CD14-positive monocyte (primary cell): ENCODE measurements around the gene FDX2. TPM values are rescaled to one million over a fixed set of nuclear protein-coding genes. Genes with fewer than 3 reads are reported as not detected.
"Not testable (repeated sequence)": the region's sequence is repeated elsewhere in the genome, so short reads cannot be mapped to it uniquely, and the experiment has no call there.

Experiments used
- DNase-seq, 3 donors: peaks; one replicate each; pipeline ENCODE4 v3.0.0-alpha.2; 2011 to 2022
- H2AFZ ChIP-seq: 2 replicates; pipeline ENCODE4 v1.6.0; 2012; ENCODE audit warnings: mild to moderate bottlenecking, low read depth, low read length, inconsistent platforms; ENCODE audit not compliant: insufficient read depth, poor library complexity, severe bottlenecking
- H3K27ac ChIP-seq, 2 donors: 1 replicate in 1 of 2; 2 replicates in 1 of 2; pipeline ENCODE4 v1.5.1; 2012 to 2013; ENCODE audit warnings: low read length in 2 of 2, control low read depth in 1 of 2, inconsistent platforms in 1 of 2, low read depth in 1 of 2, mild to moderate bottlenecking in 1 of 2
- H3K27me3 ChIP-seq, 2 donors: one replicate each; pipeline versions ENCODE4 v1.6.0 to v1.6.1; 2011 to 2013; ENCODE audit warnings: low read length in 2 of 2; ENCODE audit not compliant: control insufficient read depth in 2 of 2, insufficient read depth in 2 of 2
- H3K36me3 ChIP-seq, 2 donors: replicated peaks in 1 of 2; 1 replicate in 1 of 2; 2 replicates in 1 of 2; pipeline versions ENCODE4 v1.5.1 to v1.6.1; 2012 to 2013; ENCODE audit warnings: low read length in 2 of 2, control low read depth in 1 of 2, inconsistent platforms in 1 of 2, mild to moderate bottlenecking in 1 of 2; ENCODE audit not compliant: insufficient read depth in 2 of 2, control insufficient read depth in 1 of 2
- H3K4me1 ChIP-seq, 2 donors: 1 replicate in 1 of 2; 2 replicates in 1 of 2; pipeline versions ENCODE4 v1.5.1 to v1.6.1; 2012 to 2013; ENCODE audit warnings: low read length in 2 of 2, control low read depth in 1 of 2, inconsistent platforms in 1 of 2, mild to moderate bottlenecking in 1 of 2, moderate library complexity in 1 of 2; ENCODE audit not compliant: insufficient read depth in 2 of 2, control insufficient read depth in 1 of 2
- H3K4me2 ChIP-seq: replicated peaks from 2 replicates; pipeline ENCODE3; 2012; ENCODE audit warnings: low read length, moderate library complexity, mild to moderate bottlenecking; ENCODE audit not compliant: poor library complexity, severe bottlenecking; ENCODE audit errors: extremely low read depth
- H3K4me3 ChIP-seq, 3 experiments: fragments of 200-600 bp in 1 of 3; sonication (generic) in 1 of 3; replicated peaks in 1 of 3; 1 replicate in 2 of 3; 2 replicates in 1 of 3; pipeline ENCODE4 v1.5.1; 2011 to 2013; ENCODE audit warnings: low read length in 3 of 3, mild to moderate bottlenecking in 3 of 3, control low read depth in 2 of 3, low read depth in 2 of 3, inconsistent platforms in 1 of 3, moderate library complexity in 1 of 3
- H3K79me2 ChIP-seq: 2 replicates; pipeline ENCODE4 v1.6.0; 2012; ENCODE audit warnings: mild to moderate bottlenecking, control low read depth, inconsistent platforms, low read length, moderate library complexity; ENCODE audit not compliant: insufficient read depth
- H3K9ac ChIP-seq: 2 replicates; pipeline ENCODE4 v1.6.0; 2017; ENCODE audit warnings: low read length, mild to moderate bottlenecking; ENCODE audit not compliant: insufficient read depth, poor library complexity, severe bottlenecking
- H3K9me3 ChIP-seq, 2 donors: replicated peaks in 1 of 2; 1 replicate in 1 of 2; 2 replicates in 1 of 2; pipeline versions ENCODE4 v1.5.1 to v1.6.1; 2012 to 2013; ENCODE audit warnings: low read length in 2 of 2, control low read depth in 1 of 2; ENCODE audit not compliant: control insufficient read depth in 1 of 2, insufficient read depth in 1 of 2
- H4K20me1 ChIP-seq: 2 replicates; pipeline ENCODE4 v1.6.0; 2012; ENCODE audit warnings: mild to moderate bottlenecking, low read length, control low read depth, moderate library complexity; ENCODE audit not compliant: insufficient read depth
- H3K27ac Mint-ChIP-seq, 7 donors: one replicate each; pipeline ENCODE4 v1.8.0; 2020; ENCODE audit warnings: mild to moderate bottlenecking in 7 of 7, mixed read lengths in 7 of 7, moderate library complexity in 6 of 7, inconsistent platforms in 2 of 7
- H3K27me3 Mint-ChIP-seq, 3 donors: one replicate each; pipeline ENCODE4 v1.8.0; 2021 to 2022; ENCODE audit warnings: low read depth in 3 of 3, mild to moderate bottlenecking in 3 of 3, mixed read lengths in 3 of 3, moderate library complexity in 3 of 3, inconsistent platforms in 1 of 3
- H3K36me3 Mint-ChIP-seq, 2 donors: one replicate each; pipeline ENCODE4 v1.8.0; 2020; ENCODE audit warnings: mixed read lengths in 2 of 2, inconsistent platforms in 1 of 2, mild to moderate bottlenecking in 1 of 2
- H3K4me1 Mint-ChIP-seq: one replicate; pipeline ENCODE4 v1.8.0; 2020; ENCODE audit warnings: mild to moderate bottlenecking, mixed read lengths
- H3K4me3 Mint-ChIP-seq, 2 donors: one replicate each; pipeline ENCODE4 v1.8.0; 2020; ENCODE audit warnings: mild to moderate bottlenecking in 2 of 2, mixed read lengths in 2 of 2, moderate library complexity in 1 of 2
- H3K9me3 Mint-ChIP-seq, 7 donors: one replicate each; pipeline ENCODE4 v1.8.0; 2020 to 2022; ENCODE audit warnings: mixed read lengths in 7 of 7, mild to moderate bottlenecking in 6 of 7, moderate library complexity in 6 of 7, inconsistent platforms in 2 of 7
- CTCF ChIP-seq: fragments of 200-600 bp; IDR thresholded peaks from one replicate; pipeline ENCODE4 v1.8.0; 2022; ENCODE audit warnings: antibody characterized with exemption, mild to moderate bottlenecking
- WGBS: methylation state at CpG from one replicate; pipeline ENCODE4 v1.1.5; 2013; ENCODE audit warnings: missing lambda C conversion rate; ENCODE audit not compliant: insufficient coverage; 5-methylcytosine and 5-hydroxymethylcytosine counted together
- intact Hi-C, 2 donors: fragments of 100-400 bp; cut with micrococcal nuclease; formaldehyde crosslinking; loops; one replicate each; pipeline versions ENCODE4 v1.15.0 to v1.15.1; 2023
- polyA plus RNA-seq, 3 donors: library from polyadenylated mRNA; depleted of rRNA in 1 of 3; unstranded in 2 of 3; stranded (reverse) in 1 of 3; fragments of 300-500 nt in 2 of 3; fragments of >200 nt in 1 of 3; fragmentation: Illumina TruSeq in 2 of 3; gene quantifications; 1 replicate in 2 of 3; 2 replicates in 1 of 3; pipeline ENCODE4 v1.2.3, GENCODE V29; 2012 to 2021

FDX2 gene
- polyA plus RNA-seq, 3 donors: 5.5 to 6.8 (median 6.7) TPM

GRCh38 chr19:10338940-10339339 lies 23.1 kb upstream of the FDX2 start:
- H3K36me3 Mint-ChIP-seq: peaks cover 21 to 32% of the 10 kb centered on the region in 2 donors
- peaks cover 0 to 5% (median 2%) of the 10 kb centered on the region in 3 donors for H3K27me3 Mint-ChIP-seq
- peak overlapping the region; percentile 90 to 99 for H3K4me3 Mint-ChIP-seq
- intact Hi-C loops: no loop called here
- no peaks in the 10 kb centered on the region for H3K27me3 ChIP-seq
- H3K27ac Mint-ChIP-seq: peak overlapping the region; percentile 90 to 98 (median 94)
- H3K9me3 Mint-ChIP-seq: peaks cover 0 to 2% (median 0%) of the 10 kb centered on the region in 7 donors
- H3K36me3 ChIP-seq: peaks cover 16 to 26% of the 10 kb centered on the region in 2 donors
- H3K4me1 ChIP-seq: peaks cover 42 to 50% of the 10 kb centered on the region in 2 donors
- DNase-seq: no peak
- H3K79me2 ChIP-seq: peaks cover 53% of the 10 kb centered on the region
- peak overlapping the region; percentile 88 for H2AFZ ChIP-seq
- peak overlapping the region; percentile 61 to 91 for H3K27ac ChIP-seq
- WGBS: 32% methylated on average over 4 of the region's 6 CpGs
- peak overlapping the region; percentile 96 for H3K4me2 ChIP-seq
- H3K9me3 ChIP-seq: no peaks in the 10 kb centered on the region
- H3K4me3 ChIP-seq: peak overlapping the region; percentile 66 to 93 (median 70)
- H3K9ac ChIP-seq: peak overlapping the region; percentile 71
- H4K20me1 ChIP-seq: peaks cover 6% of the 10 kb centered on the region
- peaks cover 42% of the 10 kb centered on the region for H3K4me1 Mint-ChIP-seq
- TF ChIP-seq CTCF: no peak

GRCh38 chr19:10336725-10337124 lies 20.9 kb upstream of the FDX2 start:
- Mint-ChIP-seq H3K4me1 (peaks cover 58% of the 10 kb centered on the region), H3K36me3 (peaks cover 21 to 32% of the 10 kb centered on the region in 2 donors), H3K27ac (peak overlapping the region in 1 of 7 donors; percentile 41)
- intact Hi-C loops, H3K27me3 Mint-ChIP-seq, H2AFZ ChIP-seq, H3K9ac ChIP-seq, H3K4me3 Mint-ChIP-seq, H3K4me3 ChIP-seq, H3K27me3 ChIP-seq, H3K9me3 Mint-ChIP-seq, H3K9me3 ChIP-seq, H3K4me2 ChIP-seq, DNase-seq, H3K27ac ChIP-seq: not testable (repeated sequence)
- 100% methylated on average over 6 of the region's 9 CpGs for WGBS
- peaks cover 19% of the 10 kb centered on the region for H4K20me1 ChIP-seq
- H3K36me3 ChIP-seq: peaks cover 19 to 26% of the 10 kb centered on the region in 2 donors
- H3K4me1 ChIP-seq: peaks cover 58 to 67% of the 10 kb centered on the region in 2 donors
- peaks cover 74% of the 10 kb centered on the region for H3K79me2 ChIP-seq
